Body of pancreas (tissue), 4 donors: ENCODE results near the gene ZBTB20.

ENCODE experiments used
- CTCF ChIP-seq, 7 experiments: fragments of 450-650 bp in 4 of 7; fragments of 200-600 bp in 3 of 7; sonication (generic) in 3 of 7; IDR thresholded peaks; one replicate each; pipeline ENCODE4 v1.5.1; 2016 to 2019; ENCODE audit warnings: antibody characterized with exemption in 7 of 7
- POLR2A ChIP-seq, 3 donors: fragments of 450-650 bp; IDR thresholded peaks; one replicate each; pipeline ENCODE4 v1.6.1; 2016; ENCODE audit warnings: antibody characterized with exemption in 3 of 3, mild to moderate bottlenecking in 2 of 3

- no peak for TF ChIP-seq CTCF (IDR thresholded peaks at IDR 0.05)
- TF ChIP-seq POLR2A (IDR thresholded peaks at IDR 0.05) = no peak
Observed at GRCh38 chr3:114739627-114740026, 407.5 kb downstream of the ZBTB20 start.
